Ascending aorta (tissue), 2 donors: ENCODE data around the gene ANKRD50. TPM values are rescaled to one million over a fixed set of nuclear protein-coding genes. Genes with fewer than 3 reads are reported as not detected.

Source experiments
- DNase-seq, 2 donors: peaks; one replicate each; pipeline ENCODE4 v3.0.0-alpha.2; 2019; ENCODE audit warnings: low spot score in 2 of 2
- H3K27ac ChIP-seq, 2 donors: fragments of 200-600 bp; sonication (generic); one replicate each; pipeline ENCODE4 v1.5.1; 2016 to 2017; ENCODE audit warnings: mild to moderate bottlenecking in 1 of 2
- H3K27me3 ChIP-seq: fragments of 200-600 bp; sonication (generic); one replicate; pipeline ENCODE4 v1.5.1; 2017
- H3K36me3 ChIP-seq, 2 donors: fragments of 200-600 bp; sonication (generic); one replicate each; pipeline ENCODE4 v1.5.1; 2016
- H3K4me1 ChIP-seq, 2 donors: fragments of 200-600 bp; sonication (generic); one replicate each; pipeline ENCODE4 v1.5.1; 2016 to 2017; ENCODE audit warnings: mild to moderate bottlenecking in 1 of 2
- H3K4me3 ChIP-seq, 2 donors: fragments of 200-600 bp; sonication (generic); one replicate each; pipeline ENCODE4 v1.5.1; 2016 to 2017; ENCODE audit warnings: mild to moderate bottlenecking in 1 of 2
- H3K9me3 ChIP-seq, 2 donors: fragments of 200-600 bp; sonication (generic); one replicate each; pipeline ENCODE4 v1.5.1; 2016
- intact Hi-C: fragments of 100-400 bp; cut with DNase I; formaldehyde crosslinking; loops from one replicate; pipeline ENCODE4 v1.15.1; 2023
- total RNA-seq: library from RNA; depleted of rRNA; stranded (reverse); fragments of >200 nt; gene quantifications from one replicate; pipeline ENCODE4 v1.1.0, GENCODE V29; 2016
- TF ChIP-seq, protein P1 (sequence below), 3 experiments: fragments of 200-600 bp in 2 of 3; fragments of 450-650 bp in 1 of 3; sonication (generic) in 2 of 3; IDR thresholded peaks; one replicate each; pipeline ENCODE4 v1.5.1; 2016 to 2019; ENCODE audit warnings: antibody characterized with exemption in 3 of 3, mild to moderate bottlenecking in 1 of 3, moderate library complexity in 1 of 3

Gene ANKRD50
- total RNA-seq, 1 donor from 2014 or later, result 26.9 TPM

DNA sequence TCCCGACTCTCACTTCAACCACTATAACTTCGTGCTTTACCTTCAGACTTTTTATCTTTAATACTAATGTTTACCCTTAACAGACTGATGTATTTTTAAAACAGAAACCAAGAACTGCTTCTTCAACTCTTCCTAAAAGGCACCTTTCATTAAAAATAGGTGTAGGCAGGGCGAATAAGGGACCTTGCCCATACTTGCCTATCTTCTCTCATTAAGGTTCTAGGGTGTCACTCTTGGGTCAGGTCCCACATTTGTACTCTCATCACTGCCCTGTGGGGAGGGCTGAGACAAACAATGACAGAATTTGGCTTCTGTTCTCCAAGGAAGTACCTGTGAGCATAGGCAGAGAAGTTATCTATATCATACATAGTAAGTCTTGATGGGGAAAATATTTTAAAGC is 69.7 kb downstream of the ANKRD50 start:
- TF ChIP-seq, protein P1, sequence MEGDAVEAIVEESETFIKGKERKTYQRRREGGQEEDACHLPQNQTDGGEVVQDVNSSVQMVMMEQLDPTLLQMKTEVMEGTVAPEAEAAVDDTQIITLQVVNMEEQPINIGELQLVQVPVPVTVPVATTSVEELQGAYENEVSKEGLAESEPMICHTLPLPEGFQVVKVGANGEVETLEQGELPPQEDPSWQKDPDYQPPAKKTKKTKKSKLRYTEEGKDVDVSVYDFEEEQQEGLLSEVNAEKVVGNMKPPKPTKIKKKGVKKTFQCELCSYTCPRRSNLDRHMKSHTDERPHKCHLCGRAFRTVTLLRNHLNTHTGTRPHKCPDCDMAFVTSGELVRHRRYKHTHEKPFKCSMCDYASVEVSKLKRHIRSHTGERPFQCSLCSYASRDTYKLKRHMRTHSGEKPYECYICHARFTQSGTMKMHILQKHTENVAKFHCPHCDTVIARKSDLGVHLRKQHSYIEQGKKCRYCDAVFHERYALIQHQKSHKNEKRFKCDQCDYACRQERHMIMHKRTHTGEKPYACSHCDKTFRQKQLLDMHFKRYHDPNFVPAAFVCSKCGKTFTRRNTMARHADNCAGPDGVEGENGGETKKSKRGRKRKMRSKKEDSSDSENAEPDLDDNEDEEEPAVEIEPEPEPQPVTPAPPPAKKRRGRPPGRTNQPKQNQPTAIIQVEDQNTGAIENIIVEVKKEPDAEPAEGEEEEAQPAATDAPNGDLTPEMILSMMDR (IDR thresholded peaks at IDR 0.05), result no peak
- Histone ChIP-seq H3K9me3 (no peaks in the 10 kb centered on the region), H3K4me3 (no peak overlapping the region), H3K4me1 (no peaks in the 10 kb centered on the region), H3K36me3 (no peaks in the 10 kb centered on the region), H3K27ac (no peak overlapping the region), H3K27me3 (no peaks in the 10 kb centered on the region)
- no peak for DNase-seq
- intact Hi-C loops, result no loop called here

DNA sequence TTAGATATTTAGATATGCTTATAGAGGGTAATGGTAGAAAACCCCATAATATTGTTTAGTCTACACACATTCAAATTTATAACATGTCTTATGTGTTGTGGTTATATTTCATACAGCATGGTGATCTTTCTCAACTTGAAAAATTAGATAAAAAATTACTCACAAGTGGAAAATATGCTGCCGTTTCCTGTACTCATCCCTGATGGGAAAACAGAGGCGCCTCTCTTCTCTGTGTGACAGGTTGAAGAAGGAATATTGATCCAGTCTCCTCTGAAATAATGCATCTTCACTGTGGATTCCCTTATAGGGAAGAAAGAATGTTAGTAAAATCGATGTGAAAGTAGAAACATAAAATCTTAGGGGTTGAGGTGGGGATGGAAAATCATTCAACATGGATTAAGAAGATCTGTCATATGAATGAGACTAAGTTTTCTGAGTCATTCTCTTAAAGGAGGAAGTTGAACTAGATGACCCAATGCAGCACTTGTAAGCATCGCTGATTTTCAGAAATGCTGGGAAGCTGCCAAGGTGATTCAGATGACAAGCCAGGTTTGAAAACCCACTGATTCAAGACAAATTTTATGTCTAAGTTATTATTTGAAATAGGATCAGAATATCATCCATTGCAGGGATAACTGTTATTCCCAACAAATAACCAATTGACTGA is 70.7 kb downstream of the ANKRD50 start:
- no peak for DNase-seq
- Histone ChIP-seq H3K4me3 (no peak overlapping the region), H3K9me3 (no peaks in the 10 kb centered on the region), H3K36me3 (no peaks in the 10 kb centered on the region), H3K4me1 (no peaks in the 10 kb centered on the region), H3K27ac (no peak overlapping the region), H3K27me3 (no peaks in the 10 kb centered on the region)
- TF ChIP-seq, protein P1 (IDR thresholded peaks at IDR 0.05), result no peak
- intact Hi-C loops, result no loop called here

DNA sequence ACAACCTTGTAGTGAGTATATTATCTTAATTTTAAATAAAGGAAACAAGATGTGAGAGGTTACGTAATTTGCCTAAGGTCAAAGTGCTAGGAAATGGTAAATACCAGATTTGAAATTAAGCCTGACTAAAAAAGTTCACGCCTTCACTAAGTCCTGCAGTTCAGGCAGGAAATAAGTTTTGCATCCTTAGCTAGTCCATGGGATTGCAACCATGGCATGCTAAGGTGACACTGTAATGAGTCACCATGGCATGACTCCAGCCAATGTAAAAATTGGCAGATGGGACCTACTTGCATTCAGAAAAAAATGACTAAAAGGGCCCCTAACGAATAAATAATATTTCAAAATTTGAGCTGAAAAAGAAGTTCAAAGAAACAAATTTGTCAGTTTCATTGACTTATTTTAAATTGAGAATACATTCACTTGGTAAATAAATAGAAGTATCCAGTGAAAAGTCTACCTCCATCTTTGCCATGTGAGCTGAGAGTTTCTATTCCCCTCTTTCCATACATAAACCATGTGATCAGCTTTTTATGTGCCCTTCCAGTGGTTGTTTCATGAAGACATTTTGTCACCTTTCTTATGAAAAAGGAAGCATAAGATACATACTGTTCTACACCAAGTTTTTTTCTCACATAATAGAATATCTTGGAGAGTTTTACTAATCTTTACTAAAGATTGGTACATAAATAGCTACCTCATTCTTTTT is 72.4 kb downstream of the ANKRD50 start:
- intact Hi-C loops, result no loop called here
- no peak overlapping the region for H3K27ac ChIP-seq
- H3K36me3 ChIP-seq, result no peaks in the 10 kb centered on the region
- no peak for DNase-seq
- no peak overlapping the region for H3K4me3 ChIP-seq
- TF ChIP-seq, protein P1 (IDR thresholded peaks at IDR 0.05), result no peak
- H3K4me1 ChIP-seq, result no peaks in the 10 kb centered on the region
- H3K9me3 ChIP-seq, result no peaks in the 10 kb centered on the region
- no peaks in the 10 kb centered on the region for H3K27me3 ChIP-seq

DNA sequence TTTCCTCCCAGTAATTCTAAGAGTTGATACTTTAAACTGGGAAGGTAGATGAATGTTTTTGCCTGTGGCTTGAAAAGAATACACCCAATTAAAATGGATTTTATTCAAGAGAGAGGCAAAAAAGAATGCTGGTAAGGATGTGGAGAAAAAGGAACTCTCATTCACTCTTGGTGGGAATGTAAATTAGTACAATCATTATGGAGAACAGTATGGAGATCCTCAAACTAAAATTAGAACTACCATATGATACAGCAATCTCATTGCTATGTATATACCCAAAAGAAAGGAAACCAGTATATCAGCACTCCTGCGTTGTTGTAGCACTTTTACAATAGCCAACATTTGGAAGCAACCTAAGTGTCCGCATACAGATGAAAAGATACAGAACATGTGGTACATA is 75.2 kb downstream of the ANKRD50 start:
- no peak for DNase-seq
- no peaks in the 10 kb centered on the region for H3K4me1 ChIP-seq
- H3K4me3 ChIP-seq, result no peak overlapping the region
- no peaks in the 10 kb centered on the region for H3K9me3 ChIP-seq
- intact Hi-C loops, result no loop called here
- no peaks in the 10 kb centered on the region for H3K36me3 ChIP-seq
- no peak overlapping the region for H3K27ac ChIP-seq
- TF ChIP-seq, protein P1 (IDR thresholded peaks at IDR 0.05), result no peak
- H3K27me3 ChIP-seq, result no peaks in the 10 kb centered on the region

DNA sequence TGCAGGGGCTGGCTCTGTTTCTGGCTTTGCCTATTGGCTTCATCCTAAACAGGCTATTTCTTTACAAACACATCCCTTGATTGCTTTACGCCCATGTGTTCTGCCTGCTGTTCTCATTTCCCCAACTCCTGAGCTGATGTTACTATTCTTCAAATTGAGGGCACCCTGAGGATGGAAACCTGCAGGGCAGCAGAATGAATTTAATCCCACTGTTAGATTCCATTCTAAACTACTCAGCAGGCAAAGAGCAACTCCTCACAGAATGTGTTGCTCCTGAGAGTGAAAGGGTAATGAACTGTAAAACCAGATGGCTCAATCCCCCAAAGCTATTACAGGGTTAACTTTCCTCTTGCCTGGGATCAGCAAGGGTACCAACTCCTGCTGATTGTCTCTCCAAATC is 75.7 kb downstream of the ANKRD50 start:
- Histone ChIP-seq H3K9me3 (no peaks in the 10 kb centered on the region), H3K36me3 (no peaks in the 10 kb centered on the region)
- intact Hi-C loops, result no loop called here

More for the DNA sequence above, 75.7 kb downstream of the ANKRD50 start:
- Histone ChIP-seq H3K27ac (no peak overlapping the region), H3K27me3 (no peaks in the 10 kb centered on the region), H3K4me3 (no peak overlapping the region), H3K4me1 (no peaks in the 10 kb centered on the region)
- no peak for DNase-seq
- TF ChIP-seq, protein P1 (IDR thresholded peaks at IDR 0.05), result no peak
